ENCODE results near the gene H1-8.

GRCh38 chr3:129535075-129535474 is 7.9 kb upstream of the H1-8 start:
- TF ChIP-seq POLR2A (conservative IDR thresholded peaks at IDR 0.05) (no peak), E2F4 (CRISPR knock-in tag; IDR thresholded peaks at IDR 0.05; ENCODE audit: low read depth) (no peak), ZNF407 (IDR thresholded peaks at IDR 0.05; ENCODE audit: low read depth) (no peak), PKNOX1 (IDR thresholded peaks at IDR 0.05) (no peak), SP1 (CRISPR knock-in tag; IDR thresholded peaks at IDR 0.05) (no peak), TBP (optimal IDR thresholded peaks at IDR 0.05; ENCODE audit: low read depth, low read length) (no peak), COPS2 (conservative IDR thresholded peaks at IDR 0.05) (no peak), FOS (IDR thresholded peaks at IDR 0.05; ENCODE audit: extremely low read depth, insufficient read length) (no peak), SIN3A (IDR thresholded peaks at IDR 0.05; ENCODE audit: borderline replicate concordance in 2 of 2, control insufficient read depth in 1 of 2, low read depth in 2 of 2, low read length in 2 of 2) (no peak), ZNF12 (CRISPR knock-in tag; IDR thresholded peaks at IDR 0.05) (no peak), TOE1 (IDR thresholded peaks at IDR 0.05; ENCODE audit: borderline replicate concordance) (no peak), TOE1 (CRISPR knock-in tag; IDR thresholded peaks at IDR 0.05; ENCODE audit: borderline replicate concordance, low read depth) (no peak)
